ENCODE data around the gene YPEL1.
"Not testable (repeated sequence)": the region's sequence is repeated elsewhere in the genome, so short reads cannot be mapped to it uniquely, and the experiment has no call there.

Gene YPEL1

GRCh38 chr22:21702700-21703683 lies 32.6 kb downstream of the YPEL1 start:
- Histone ChIP-seq H3K4me3 (no peak overlapping the region), H3K27ac (no peak overlapping the region)

- H3K4me3 ChIP-seq: no peak overlapping the region
- H3K27ac ChIP-seq: no peak overlapping the region
These were observed 33.5 kb downstream of the YPEL1 start for GRCh38 chr22:21702094-21702493.

- H3K4me3 ChIP-seq: no peak overlapping the region
- no peak overlapping the region for H3K27ac ChIP-seq
These were observed 34.1 kb downstream of the YPEL1 start for GRCh38 chr22:21701384-21701971.

GRCh38 chr22:21700822-21701221 lies 34.8 kb downstream of the YPEL1 start:
- Histone ChIP-seq H3K4me3 (no peak overlapping the region), H3K27ac (no peak overlapping the region)

GRCh38 chr22:21699643-21700042 lies 36.0 kb downstream of the YPEL1 start:
- H3K4me3 ChIP-seq: no peak overlapping the region
- H3K27ac ChIP-seq: no peak overlapping the region

- no peak overlapping the region for H3K4me3 ChIP-seq
- peak overlapping the region in 1 of 21 experiments; percentile 51 for H3K27ac ChIP-seq
These were observed 36.9 kb downstream of the YPEL1 start for GRCh38 chr22:21698430-21699329.

GRCh38 chr22:21697880-21698279 lies 37.7 kb downstream of the YPEL1 start:
- Histone ChIP-seq H3K27ac (no peak overlapping the region), H3K4me3 (no peak overlapping the region)

- no peak overlapping the region for H3K4me3 ChIP-seq
- no peak overlapping the region for H3K27ac ChIP-seq
These were observed 38.4 kb downstream of the YPEL1 start for GRCh38 chr22:21697021-21697771.

- no peak overlapping the region for H3K27ac ChIP-seq
- H3K4me3 ChIP-seq: no peak overlapping the region
These were observed 39.5 kb downstream of the YPEL1 start for GRCh38 chr22:21696115-21696514.

- Histone ChIP-seq H3K4me3 (no peak overlapping the region), H3K27ac (no peak overlapping the region)
These were observed 40.0 kb downstream of the YPEL1 start for GRCh38 chr22:21695430-21696085.

- H3K4me3 ChIP-seq: no peak overlapping the region
- no peak overlapping the region for H3K27ac ChIP-seq
These were observed 40.7 kb downstream of the YPEL1 start for GRCh38 chr22:21694795-21695429.

GRCh38 chr22:21694394-21694793 lies 41.2 kb downstream of the YPEL1 start:
- H3K4me3 ChIP-seq: no peak overlapping the region
- no peak overlapping the region for H3K27ac ChIP-seq

- Histone ChIP-seq H3K27ac (no peak overlapping the region), H3K4me3 (no peak overlapping the region)
These were observed 41.6 kb downstream of the YPEL1 start for GRCh38 chr22:21693999-21694341.

GRCh38 chr22:21693333-21693998 lies 42.1 kb downstream of the YPEL1 start:
- Histone ChIP-seq H3K4me3 (no peak overlapping the region), H3K27ac (no peak overlapping the region)

- H3K27ac ChIP-seq, H3K4me3 ChIP-seq: not testable (repeated sequence)
These were observed 42.7 kb downstream of the YPEL1 start for GRCh38 chr22:21692856-21693255.

GRCh38 chr22:21691816-21692215 lies 43.8 kb downstream of the YPEL1 start:
- Histone ChIP-seq H3K4me3 (no peak overlapping the region), H3K27ac (no peak overlapping the region)

- Histone ChIP-seq H3K27ac (peak overlapping the region in 1 of 21 experiments; percentile 55), H3K4me3 (no peak overlapping the region)
These were observed 45.2 kb downstream of the YPEL1 start for GRCh38 chr22:21690401-21690801.

Data from skin epidermis (tissue), 12 donors.